Measurements from ENCODE around the gene ACER2.

ACER2 gene

GRCh38 chr9:19481971-19482404, 73.2 kb downstream of the ACER2 start:
- TF ChIP-seq CTCF (conservative IDR thresholded peaks at IDR 0.05; ENCODE audit: low read depth, low read length): no peak
- DNase-seq (ENCODE audit: low read depth): no peak
- no peak overlapping the region for H3K4me3 ChIP-seq (ENCODE audit: low read length)

DNA sequence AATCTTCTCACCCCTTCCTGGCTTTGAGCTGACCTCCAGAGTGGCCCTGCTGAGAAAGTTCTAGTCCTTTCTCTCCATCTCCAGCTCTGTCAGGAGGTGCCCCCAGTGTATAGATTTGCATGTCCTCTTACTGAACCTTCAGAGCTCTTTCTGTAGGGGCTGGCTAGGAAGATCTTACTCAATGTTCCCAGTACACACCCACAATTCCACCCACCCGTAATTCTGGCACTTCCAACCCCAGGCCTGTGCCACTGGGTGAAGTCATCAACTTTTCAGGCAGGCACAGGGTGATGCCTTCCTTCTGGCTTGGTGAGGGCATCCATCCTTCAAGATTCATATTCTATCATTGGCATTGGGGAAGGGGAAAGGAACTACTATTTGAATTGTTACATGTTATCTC, 75.9 kb downstream of the ACER2 start:
- no peak for DNase-seq (ENCODE audit: low read depth)
- no peak overlapping the region for H3K4me3 ChIP-seq (ENCODE audit: low read length)
- TF ChIP-seq CTCF (conservative IDR thresholded peaks at IDR 0.05; ENCODE audit: low read depth, low read length): no peak

DNA sequence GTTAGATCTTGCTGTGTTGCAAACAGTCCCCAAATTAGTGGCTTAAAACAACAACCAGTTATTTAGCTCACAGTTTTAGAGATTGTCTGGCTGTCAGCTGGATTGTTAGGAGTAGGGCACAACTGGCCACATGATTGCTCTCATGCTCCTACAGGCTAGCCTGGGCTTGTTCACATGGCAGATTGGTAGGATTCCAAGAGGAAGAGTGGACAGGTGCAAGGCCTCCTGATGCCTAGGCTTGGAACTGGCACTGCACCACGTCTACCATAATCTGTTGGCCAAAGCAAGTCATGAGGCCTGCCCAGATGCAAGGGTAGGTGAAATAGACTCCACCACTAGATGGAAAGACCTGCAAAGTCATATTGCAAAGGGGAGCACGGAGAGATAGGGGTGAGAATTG, 76.4 kb downstream of the ACER2 start:
- H3K4me3 ChIP-seq (ENCODE audit: low read length): no peak overlapping the region
- no peak for DNase-seq (ENCODE audit: low read depth)
- no peak for TF ChIP-seq CTCF (conservative IDR thresholded peaks at IDR 0.05; ENCODE audit: low read depth, low read length)

GRCh38 chr9:19486803-19487202, 78.0 kb downstream of the ACER2 start:
- DNase-seq (ENCODE audit: low read depth): no peak
- no peak overlapping the region for H3K4me3 ChIP-seq (ENCODE audit: low read length)
- no peak for TF ChIP-seq CTCF (conservative IDR thresholded peaks at IDR 0.05; ENCODE audit: low read depth, low read length)

DNA sequence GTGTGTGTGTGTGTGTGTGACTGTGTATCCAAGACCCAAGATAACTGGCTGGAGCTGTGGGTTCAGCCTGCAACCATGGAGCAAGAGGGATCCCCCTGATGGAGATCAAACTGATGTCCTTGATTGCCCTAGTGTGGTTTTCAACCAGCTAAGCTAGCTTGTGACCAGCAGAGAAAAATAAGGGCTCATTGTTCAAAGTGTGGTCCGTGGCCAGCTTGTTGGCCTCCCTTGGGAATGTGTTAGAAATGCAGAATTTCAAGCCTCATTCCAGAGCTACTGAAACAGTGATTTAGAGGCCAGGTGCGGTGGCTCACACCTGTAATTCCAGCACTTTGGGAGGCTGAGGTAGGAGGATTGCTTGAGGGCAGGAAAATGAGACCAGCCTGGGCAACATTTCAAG, 79.9 kb downstream of the ACER2 start:
- no peak overlapping the region for H3K4me3 ChIP-seq (ENCODE audit: low read length)
- no peak for TF ChIP-seq CTCF (conservative IDR thresholded peaks at IDR 0.05; ENCODE audit: low read depth, low read length)
- DNase-seq (ENCODE audit: low read depth): no peak

DNA sequence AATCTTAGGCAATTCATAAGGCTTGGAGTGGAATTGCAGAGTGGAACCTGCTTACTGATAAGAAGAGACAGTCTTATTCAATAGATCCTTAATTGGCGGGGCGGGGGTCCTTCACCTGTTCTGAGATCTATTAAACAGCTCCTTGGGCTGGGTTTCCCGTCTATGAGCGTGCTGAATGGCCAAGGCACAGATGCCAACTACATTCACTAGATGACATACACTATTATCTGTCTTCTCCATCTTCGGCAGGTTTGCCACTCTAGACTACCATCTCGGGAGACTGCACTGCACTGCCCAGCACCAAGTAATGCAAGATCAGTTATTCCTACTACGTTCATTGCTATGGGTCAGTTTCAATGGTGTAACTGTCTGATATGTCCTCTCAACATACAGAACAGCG, 81.5 kb downstream of the ACER2 start:
- no peak overlapping the region for H3K4me3 ChIP-seq (ENCODE audit: low read length)
- no peak for DNase-seq (ENCODE audit: low read depth)
- no peak for TF ChIP-seq CTCF (conservative IDR thresholded peaks at IDR 0.05; ENCODE audit: low read depth, low read length)

DNA sequence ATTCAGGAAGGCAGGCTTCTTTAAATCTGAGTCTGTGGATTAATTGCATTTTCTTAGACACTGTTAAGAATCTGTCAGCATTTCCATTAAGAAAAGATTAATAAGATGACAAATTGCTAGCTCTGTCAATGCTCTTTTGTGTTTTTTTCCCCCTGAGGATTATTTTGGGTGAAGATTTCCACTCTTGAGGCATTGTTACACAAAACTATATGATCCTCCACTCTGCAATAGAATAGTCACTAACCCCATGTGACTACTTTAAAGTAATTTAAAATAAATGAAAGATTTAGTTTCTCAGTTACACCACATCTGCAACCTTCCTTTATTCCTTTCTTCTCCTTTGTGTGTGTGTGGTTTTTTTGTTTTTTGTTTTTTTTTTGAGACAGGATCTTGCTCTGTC, 82.0 kb downstream of the ACER2 start:
- H3K4me3 ChIP-seq (ENCODE audit: low read length): no peak overlapping the region
- no peak for DNase-seq (ENCODE audit: low read depth)
- TF ChIP-seq CTCF (conservative IDR thresholded peaks at IDR 0.05; ENCODE audit: low read depth, low read length): no peak

All from retinal pigment epithelial cell (primary cell).